NCI-H146 treated with DMSO at 0.1 percent for 48 hours (cell line): Measurements from ENCODE around the gene GPR39.

ENCODE experiments used
- DNase-seq: peaks from one replicate; lab custom pipeline; 2025; ENCODE audit not compliant: unreplicated experiment; lab: John Stamatoyannopoulos, UW

GPR39 gene

GRCh38 chr2:132597831-132598230 lies 181.2 kb downstream of the GPR39 start:
- no peak for DNase-seq

DNA sequence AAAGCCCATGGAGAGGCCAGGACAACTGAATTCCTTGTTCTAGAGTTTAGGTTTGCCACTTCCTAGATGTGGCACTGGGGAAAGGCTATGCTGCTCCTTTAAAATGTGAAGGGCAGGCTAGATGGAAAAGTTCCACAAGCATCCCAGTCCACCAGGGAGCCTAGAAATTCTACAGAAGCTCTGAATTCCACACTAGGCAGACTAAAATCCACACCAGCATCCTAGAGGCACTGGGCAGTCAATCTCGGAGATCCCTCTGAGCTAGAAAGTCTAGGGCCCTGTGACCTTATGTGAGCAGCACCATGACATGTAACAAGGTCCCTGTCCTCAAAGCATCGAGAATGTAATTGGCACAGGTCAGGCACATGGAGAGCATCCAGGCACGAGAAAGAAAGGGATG lies 181.9 kb downstream of the GPR39 start:
- no peak for DNase-seq

GRCh38 chr2:132599556-132599955 lies 183.0 kb downstream of the GPR39 start:
- DNase-seq, result no peak

DNA sequence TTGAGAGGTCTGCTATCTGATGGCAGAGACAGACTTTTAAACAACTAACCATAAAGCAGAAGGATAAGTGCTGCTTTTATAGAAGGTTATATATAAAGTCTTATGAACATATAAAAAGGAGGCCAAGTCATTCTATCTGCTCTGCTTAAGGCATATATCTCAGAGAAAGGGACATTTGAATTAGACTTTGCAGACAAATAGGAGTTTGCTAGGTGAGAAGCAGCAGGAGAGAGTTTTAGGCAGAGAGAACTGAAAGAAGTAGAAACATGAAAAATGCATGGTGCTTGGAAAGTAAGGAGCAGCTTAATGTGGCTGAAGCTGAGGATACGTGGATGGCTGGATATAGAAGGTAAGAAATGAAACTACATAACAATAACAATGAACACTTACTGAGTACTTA lies 188.0 kb downstream of the GPR39 start:
- no peak for DNase-seq

GRCh38 chr2:132605236-132606180 lies 188.9 kb downstream of the GPR39 start:
- no peak for DNase-seq

- no peak for DNase-seq
Observed at GRCh38 chr2:132606649-132607048, 190.0 kb downstream of the GPR39 start.

GRCh38 chr2:132607426-132608090 lies 191.0 kb downstream of the GPR39 start:
- DNase-seq, result no peak

DNA sequence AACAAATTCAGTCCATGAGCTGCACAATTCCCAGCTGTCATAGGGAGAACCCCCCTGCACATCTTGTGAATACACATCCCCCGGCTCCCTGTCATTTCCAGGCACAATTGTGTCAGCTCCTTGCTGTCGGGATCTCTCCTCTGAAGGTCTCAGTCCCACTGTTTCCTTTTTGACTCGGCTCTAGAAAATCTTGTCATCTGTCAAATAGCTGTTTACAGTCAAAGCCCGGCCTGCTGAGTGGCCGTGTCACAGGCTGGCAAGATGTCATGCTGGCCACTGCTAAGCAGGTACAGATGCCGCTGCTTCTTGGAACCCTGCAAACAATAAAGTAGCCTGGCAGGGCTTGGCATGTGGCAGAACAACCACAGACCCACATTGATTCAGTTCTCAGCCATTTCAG lies 191.7 kb downstream of the GPR39 start:
- DNase-seq, result no peak

GRCh38 chr2:132609101-132609890 lies 192.7 kb downstream of the GPR39 start:
- DNase-seq, result no peak

DNA sequence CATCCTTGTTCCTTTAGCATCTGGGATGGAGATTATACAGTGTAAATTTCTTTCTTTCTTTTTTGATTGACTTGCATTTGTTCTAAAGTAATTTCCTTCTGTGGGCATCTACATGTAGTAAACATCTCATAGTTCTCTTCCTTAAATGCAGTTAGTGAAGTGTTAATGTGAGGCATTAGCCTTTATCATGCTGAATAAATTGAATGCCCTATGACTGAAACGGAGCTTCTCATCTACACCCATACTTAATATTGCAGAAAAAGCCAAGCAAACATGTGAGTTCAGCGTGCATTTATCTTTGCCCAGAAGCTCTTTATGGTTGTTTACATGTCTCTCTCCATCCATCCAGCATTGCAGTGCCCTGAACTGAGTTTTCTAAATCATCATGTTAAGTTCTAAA lies 195.1 kb downstream of the GPR39 start:
- DNase-seq, result no peak

- DNase-seq, result no peak
Observed at GRCh38 chr2:132615329-132616085, 198.9 kb downstream of the GPR39 start.

DNA sequence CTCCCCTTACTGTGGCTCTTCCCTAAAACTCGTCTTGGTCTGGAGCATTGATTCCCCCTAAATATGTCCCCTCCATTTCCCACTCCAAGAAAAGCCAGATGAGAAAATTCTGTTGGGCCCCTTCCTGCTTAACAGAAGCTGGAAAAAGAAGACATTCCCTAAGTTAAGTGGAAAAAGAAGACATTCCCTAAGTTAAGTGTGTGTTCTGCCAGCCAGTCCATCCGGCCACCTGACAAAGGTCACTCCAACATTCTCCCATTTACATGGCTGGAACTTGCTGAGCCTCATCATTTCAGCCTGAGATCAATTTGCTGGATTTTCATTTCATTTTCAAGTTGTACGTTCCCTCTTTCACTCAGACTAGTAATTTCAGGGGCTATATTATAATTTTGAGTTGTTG lies 201.4 kb downstream of the GPR39 start:
- DNase-seq, result no peak

- DNase-seq, result no peak
Observed at GRCh38 chr2:132618734-132619133, 202.1 kb downstream of the GPR39 start.

DNA sequence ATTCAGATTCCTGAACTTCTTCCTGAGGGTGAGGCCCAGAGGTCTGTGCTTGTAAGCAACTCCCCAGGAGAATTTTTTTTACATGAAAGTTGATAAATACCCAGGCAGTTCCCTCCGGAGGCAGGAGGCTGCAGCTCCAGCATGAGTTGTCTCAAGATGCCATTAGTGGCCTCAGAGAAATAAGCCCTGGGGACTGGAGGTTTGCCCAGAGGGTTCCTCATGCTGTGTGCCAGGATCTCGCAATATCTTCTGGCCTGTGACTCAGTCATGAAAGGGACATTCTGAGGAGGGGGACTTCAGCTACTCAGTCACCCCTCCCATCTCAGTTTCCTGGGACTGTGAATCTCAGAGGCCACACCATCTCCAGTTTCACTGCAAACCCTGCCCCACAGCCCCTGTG lies 203.5 kb downstream of the GPR39 start:
- DNase-seq, result no peak

DNA sequence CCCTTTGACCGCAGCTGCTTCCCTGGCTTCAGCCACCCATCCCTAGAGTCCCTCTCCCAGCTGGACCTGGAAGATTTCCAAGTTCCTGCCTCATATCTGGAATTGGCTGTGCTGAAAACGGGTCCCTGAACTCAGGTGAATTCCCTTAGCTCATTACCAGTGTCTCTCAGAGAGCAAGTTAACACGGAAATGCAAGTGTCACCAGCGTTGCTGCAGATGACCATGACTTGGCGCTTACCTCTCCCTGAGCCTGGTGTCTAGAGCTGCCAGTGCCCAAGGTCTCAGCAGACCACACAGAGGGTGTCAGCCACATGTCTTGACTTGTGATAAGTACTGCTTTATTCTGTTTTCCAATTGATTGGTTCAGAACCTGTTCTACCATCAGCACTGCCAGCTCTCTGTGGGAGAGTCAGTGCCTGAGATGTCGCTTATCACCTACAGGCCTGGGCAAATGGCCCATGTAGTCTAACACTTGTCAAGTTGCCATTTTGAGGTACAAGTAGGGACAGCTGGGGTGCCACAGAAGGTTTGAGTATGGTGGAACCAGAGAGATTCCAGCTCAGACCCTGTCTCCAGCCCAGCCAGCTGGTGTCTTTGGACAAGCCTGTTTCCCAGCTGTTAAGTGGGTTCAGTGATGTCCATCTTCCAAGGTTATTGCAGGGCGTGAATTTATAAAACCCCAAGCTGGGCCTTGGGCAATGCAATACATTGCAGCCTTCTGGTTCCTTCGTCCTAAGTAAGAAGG lies 204.7 kb downstream of the GPR39 start:
- no peak for DNase-seq

DNA sequence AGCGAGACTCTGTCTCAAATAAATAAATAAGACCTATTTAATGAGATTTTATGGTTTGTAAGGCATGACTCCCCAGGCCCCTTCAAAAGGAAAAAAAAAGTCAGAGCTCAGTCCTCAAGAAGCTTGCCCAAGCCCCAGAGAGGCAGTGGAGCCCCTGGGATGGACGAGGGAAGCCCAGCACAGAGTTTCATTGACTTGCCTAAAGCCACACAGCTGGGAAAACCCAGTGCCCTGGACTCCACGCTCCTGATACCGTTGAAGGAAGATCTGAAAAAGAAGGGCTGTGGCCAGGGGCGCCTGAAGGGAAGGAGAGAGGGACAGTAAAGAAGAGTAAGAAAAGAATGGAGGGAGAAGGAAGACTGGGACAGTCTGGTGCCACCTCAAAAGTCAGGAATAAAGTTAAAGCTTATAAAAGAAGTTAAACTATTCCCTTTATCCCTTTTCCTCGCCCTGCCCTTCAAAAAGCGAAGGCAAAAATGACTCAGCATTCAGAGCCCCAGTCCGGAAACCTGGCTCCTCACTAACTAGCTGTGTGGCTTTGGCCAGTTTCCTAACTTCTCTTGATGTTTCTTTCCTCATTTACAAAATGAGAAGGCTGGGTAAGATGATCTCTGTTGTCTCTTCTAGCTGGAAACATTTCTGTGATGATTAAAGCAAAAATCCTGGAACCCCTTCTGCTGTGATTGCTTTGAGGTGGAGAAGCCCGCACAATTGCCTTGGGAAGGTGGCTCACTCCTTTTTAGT lies 206.7 kb downstream of the GPR39 start:
- DNase-seq, result no peak

DNA sequence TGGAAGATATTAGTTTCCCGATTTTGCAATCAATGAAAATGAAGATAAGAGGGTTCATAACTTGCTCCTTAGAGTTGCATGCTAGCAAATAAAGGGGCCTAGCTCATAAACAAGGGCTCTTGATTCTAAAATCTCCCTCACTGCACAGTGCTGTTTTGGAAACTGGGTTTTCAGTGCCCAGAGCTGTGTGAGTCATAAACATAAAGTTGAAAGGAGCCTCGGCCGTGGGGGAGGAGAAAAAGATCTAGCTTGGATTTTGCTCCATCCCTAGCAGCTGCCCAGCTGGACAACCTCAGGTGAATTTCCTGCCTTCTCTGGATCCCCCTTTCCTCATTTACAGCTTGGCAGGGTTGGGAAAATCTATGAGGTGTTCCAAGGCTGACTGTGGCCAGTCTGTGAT lies 210.9 kb downstream of the GPR39 start:
- no peak for DNase-seq

GRCh38 chr2:132632000-132632649 lies 215.5 kb downstream of the GPR39 start:
- no peak for DNase-seq

GRCh38 chr2:132633635-132634034 lies 217.0 kb downstream of the GPR39 start:
- no peak for DNase-seq
